GM12801 (cell line): ENCODE data around the gene TWIST2.

Experiments
- TF ChIP-seq, protein P1 (sequence below): IDR thresholded peaks from one replicate; pipeline ENCODE4 v1.5.1; 2011; ENCODE audit warnings: control low read depth; ENCODE audit not compliant: insufficient read length; ENCODE audit errors: extremely low read depth

Gene TWIST2

DNA sequence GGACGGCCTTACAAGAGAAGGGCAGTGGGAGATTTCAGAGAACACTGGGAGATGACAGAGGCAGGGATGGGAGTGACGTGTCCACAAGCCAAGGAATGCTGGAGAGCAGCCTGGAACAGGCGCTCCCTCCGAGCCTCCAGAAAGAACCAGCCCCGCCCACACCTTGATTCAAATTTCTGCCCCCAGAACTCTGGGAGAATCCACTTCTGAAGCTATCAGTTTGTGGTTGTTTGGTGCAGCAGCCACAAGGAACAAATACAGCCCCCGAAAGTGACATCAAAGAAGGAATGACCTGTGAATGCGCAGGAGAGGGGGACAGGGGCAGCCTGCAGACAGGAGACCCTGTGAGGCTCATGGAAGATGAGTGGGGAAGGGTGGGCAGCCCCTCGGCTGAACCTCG, 67.3 kb downstream of the TWIST2 start:
- TF ChIP-seq, protein P1, sequence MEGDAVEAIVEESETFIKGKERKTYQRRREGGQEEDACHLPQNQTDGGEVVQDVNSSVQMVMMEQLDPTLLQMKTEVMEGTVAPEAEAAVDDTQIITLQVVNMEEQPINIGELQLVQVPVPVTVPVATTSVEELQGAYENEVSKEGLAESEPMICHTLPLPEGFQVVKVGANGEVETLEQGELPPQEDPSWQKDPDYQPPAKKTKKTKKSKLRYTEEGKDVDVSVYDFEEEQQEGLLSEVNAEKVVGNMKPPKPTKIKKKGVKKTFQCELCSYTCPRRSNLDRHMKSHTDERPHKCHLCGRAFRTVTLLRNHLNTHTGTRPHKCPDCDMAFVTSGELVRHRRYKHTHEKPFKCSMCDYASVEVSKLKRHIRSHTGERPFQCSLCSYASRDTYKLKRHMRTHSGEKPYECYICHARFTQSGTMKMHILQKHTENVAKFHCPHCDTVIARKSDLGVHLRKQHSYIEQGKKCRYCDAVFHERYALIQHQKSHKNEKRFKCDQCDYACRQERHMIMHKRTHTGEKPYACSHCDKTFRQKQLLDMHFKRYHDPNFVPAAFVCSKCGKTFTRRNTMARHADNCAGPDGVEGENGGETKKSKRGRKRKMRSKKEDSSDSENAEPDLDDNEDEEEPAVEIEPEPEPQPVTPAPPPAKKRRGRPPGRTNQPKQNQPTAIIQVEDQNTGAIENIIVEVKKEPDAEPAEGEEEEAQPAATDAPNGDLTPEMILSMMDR = no peak

DNA sequence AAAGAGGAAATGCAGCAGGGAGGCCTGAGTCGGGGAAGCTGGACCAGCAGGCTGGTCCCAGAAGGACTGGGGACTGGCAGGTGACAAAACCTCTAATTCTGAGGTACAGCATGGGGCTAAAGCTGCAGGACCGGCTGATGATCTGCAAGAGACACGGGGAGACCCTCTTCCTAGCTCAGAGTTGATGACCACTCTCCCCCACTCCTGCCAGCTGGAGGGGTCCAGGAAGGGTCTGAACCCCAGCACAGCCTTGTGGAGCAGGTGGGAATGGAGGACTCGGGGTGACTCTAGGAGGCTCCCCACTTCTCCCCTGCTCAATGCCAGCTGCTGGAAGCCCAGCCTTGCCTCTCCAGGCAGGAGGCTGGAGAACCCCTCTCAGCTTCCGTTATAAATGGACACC, 67.7 kb downstream of the TWIST2 start:
- TF ChIP-seq, protein P1 = no peak

DNA sequence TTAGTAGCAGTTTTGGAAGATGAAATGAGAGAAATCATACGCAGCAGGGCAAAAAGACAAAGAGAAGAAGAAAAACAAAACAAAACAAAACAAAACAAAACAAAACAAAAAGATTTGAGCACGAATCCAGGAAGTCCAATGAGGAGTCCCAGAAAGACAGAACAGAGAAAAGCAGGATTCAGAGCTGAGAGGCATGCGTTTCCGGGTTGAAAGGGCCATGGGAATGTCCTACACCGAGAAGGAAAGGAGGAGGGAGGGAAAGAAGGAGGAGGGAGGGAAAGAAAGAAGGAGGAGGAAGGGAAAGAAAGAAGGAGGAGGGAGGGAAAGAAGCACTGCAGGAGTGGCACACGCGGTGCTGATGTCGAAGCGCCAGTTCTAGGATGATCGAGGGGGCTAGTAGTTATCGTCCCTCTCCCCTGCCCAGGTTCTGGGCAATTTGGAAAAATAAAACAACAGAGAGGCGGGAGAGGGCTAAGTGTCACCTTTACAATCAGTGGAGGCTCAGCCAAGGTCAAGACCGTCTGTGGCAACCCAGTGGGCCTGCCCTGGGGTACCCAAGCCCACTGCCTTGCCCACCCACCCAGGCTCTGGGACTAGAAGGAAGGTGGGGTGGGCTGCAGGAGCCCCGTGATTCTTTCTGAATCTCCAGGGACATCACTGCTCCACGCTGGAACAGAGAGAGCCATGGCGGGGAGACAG, 68.4 kb downstream of the TWIST2 start:
- TF ChIP-seq, protein P1 = no peak

DNA sequence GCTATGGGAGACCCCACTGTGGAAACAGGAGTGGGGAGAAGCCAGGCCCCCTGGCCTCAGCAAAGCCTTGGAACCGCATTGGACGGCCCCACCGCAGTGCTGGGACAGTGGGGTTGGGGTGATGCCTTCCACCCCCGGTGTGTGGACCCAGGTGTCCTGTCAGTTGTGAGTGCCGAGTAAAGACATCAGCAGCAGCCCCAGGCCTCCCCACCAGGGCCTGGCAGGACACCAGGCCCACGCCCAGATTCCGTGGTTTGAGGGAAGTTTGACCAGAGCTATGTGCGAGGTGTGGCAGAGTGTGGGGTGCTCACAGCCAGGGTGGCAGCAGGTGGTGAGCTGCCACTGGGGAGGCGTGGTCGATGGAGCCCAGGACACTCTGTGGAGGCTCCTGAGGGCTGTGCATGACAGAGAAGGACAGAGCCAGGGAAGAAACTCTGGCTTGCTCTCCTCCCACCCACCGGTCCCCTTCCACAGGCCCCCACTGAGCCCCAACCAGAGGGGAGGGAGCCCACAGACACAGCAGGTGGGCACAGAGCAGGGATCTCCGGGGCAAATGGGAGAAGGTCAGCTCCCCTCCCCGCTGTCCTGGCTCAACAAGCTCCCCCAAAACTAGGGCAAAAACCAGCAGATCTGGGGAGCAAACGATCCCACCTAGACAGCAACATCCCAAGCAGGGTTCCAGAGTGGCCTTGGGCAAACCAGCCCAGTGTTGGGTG, 69.1 kb downstream of the TWIST2 start:
- TF ChIP-seq, protein P1 = no peak

DNA sequence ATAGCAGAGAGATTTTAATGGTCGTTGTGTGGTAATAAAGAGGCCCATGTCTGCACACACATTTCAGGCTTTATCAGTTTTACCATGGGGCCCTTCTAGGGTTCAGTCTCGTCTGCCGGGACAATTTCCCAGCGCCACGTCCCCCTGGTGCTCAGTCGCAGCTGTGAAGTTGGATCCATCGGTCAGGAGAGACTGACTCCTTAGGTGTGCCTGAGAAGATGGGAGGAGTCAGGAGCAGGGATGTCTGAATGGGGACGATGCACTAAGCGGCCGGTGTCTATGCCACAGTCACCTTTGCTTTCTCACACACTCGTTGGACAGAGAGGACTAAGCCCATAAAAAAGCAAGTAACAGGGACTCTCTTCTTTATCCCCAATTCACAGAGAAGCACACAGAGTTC, 71.4 kb downstream of the TWIST2 start:
- TF ChIP-seq, protein P1 = no peak

DNA sequence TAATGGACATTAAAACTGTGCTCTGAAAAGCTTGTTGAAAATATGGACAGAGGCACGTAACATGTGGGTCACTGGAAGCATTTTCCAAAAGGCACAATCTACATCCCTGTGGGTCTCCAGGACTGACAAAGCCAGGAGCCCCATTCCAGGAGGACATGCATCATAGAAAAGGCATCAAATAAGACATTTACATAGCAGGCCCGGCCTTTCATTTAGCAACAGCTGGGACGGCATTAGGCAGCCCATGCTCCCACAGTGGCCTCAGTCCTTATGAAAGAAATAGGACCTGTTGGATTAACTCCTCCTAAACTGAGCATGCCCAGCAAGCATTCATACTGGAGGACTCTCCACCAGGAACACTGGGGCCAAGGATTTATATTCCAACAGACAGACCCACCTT, 72.2 kb downstream of the TWIST2 start:
- TF ChIP-seq, protein P1 = no peak

DNA sequence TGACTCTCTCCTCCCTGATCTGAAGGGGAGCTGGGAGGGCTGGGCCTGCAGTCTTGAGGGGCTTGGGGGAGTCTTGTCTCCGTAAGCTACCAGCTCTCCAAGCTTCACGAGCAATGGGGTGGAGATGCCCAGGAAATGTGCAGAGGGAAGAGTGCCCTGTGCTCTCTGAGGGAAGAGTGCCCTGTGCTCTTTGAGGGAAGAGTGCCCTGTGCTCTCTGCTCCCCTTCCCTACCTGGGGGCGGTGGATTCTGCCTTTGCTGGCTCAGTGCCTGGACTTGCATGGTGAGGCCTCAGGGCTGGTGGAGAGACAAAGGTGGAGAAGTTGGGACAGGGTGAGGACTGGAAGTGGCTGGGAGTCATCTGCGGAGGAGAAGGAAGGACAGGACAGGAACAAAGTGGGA, 72.7 kb downstream of the TWIST2 start:
- TF ChIP-seq, protein P1 = no peak
